Lower lobe of right lung (tissue), 2 donors: Measurements from ENCODE around the gene EFEMP2. TPM values are rescaled to one million over a fixed set of nuclear protein-coding genes. Genes with fewer than 3 reads are reported as not detected.
A peak's percentile ranks its signal among the peaks of the same experiment; 100 is the strongest.

Experiments
- ATAC-seq, 2 donors: fragments of 200-7000 bp; cut with Tn5 transposase; one replicate each; pipeline ENCODE4 v1.9.1; 2020 to 2022; ENCODE audit warnings: mild to moderate bottlenecking in 2 of 2, moderate library complexity in 2 of 2
- DNase-seq: peaks from one replicate; pipeline ENCODE4 v3.0.0-alpha.2; 2020
- H3K27ac ChIP-seq: fragments of 200-600 bp; one replicate; pipeline ENCODE4 v1.8.0; 2022
- H3K27me3 ChIP-seq: fragments of 200-600 bp; one replicate; pipeline ENCODE4 v1.8.0; 2022; ENCODE audit warnings: low read depth
- H3K36me3 ChIP-seq: fragments of 200-600 bp; one replicate; pipeline ENCODE4 v1.8.0; 2022; ENCODE audit warnings: mild to moderate bottlenecking
- H3K4me1 ChIP-seq: fragments of 200-600 bp; one replicate; pipeline ENCODE4 v1.8.0; 2022
- H3K4me3 ChIP-seq: fragments of 200-600 bp; one replicate; pipeline ENCODE4 v1.8.0; 2022; ENCODE audit warnings: mild to moderate bottlenecking
- H3K9me3 ChIP-seq: fragments of 200-600 bp; one replicate; pipeline ENCODE4 v1.8.0; 2022
- intact Hi-C: fragments of 100-400 bp; cut with DNase I; formaldehyde crosslinking; loops from one replicate; pipeline ENCODE4 v1.11.0; 2022
- total RNA-seq: library from RNA; stranded (reverse); fragmentation: NEBNext Ultra II Directional; extraction: Animal tissue kit (Norgen Biotek cat#: 25700); gene quantifications from one replicate; pipeline ENCODE4 v1.2.1, GENCODE V29; 2021
- TF ChIP-seq, protein P1 (sequence below): fragments of 200-600 bp; IDR thresholded peaks from one replicate; pipeline ENCODE4 v1.8.0; 2022; ENCODE audit warnings: antibody characterized with exemption, mild to moderate bottlenecking
- donor health status: DM: no; HTN: yes; CAD: no; lungs with severe emphysema.

EFEMP2 gene
- total RNA-seq, 1 donor from 2014 or later, result 53.9 TPM

DNA sequence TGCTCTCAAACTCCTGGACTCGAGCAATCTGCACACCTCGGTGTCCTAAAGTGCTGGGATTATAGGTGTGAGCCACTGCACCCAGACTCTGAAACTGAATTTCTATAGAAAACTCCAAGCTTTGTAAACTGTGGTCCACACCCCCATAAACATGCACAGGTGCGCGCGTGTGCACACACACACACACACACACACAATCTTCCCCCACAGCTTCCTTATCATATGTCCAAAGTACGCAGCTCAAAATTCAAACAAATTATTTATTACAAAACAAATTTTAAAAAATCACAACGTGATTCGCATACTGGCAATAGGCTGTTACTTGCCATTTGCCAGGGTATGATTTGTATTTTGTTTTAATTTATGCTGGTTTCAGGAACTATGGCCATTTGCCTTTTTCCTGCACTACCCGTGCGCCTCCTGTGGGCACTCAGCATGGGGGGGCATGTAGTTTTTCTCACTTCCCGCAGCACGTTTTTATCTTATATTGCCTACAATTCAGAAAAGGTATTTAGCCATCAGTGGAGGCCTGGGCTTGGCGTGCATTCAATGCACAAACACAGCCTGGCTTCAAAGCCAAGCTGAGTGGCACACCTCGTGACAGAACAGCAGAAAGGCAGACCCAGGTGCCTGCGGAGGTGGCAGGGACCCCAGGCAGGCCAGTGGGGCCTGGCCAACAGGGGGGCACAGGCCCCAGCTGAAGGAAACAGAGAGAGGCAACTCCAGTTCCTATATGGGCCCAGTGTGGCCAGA, 49.6 kb downstream of the EFEMP2 start:
- Histone ChIP-seq H3K36me3 (no peaks in the 10 kb centered on the region), H3K27me3 (no peaks in the 10 kb centered on the region), H3K4me1 (no peaks in the 10 kb centered on the region), H3K27ac (no peak overlapping the region), H3K4me3 (no peak overlapping the region), H3K9me3 (no peaks in the 10 kb centered on the region)
- peak in 1 of 2 donors; percentile 32 for ATAC-seq
- TF ChIP-seq, protein P1, sequence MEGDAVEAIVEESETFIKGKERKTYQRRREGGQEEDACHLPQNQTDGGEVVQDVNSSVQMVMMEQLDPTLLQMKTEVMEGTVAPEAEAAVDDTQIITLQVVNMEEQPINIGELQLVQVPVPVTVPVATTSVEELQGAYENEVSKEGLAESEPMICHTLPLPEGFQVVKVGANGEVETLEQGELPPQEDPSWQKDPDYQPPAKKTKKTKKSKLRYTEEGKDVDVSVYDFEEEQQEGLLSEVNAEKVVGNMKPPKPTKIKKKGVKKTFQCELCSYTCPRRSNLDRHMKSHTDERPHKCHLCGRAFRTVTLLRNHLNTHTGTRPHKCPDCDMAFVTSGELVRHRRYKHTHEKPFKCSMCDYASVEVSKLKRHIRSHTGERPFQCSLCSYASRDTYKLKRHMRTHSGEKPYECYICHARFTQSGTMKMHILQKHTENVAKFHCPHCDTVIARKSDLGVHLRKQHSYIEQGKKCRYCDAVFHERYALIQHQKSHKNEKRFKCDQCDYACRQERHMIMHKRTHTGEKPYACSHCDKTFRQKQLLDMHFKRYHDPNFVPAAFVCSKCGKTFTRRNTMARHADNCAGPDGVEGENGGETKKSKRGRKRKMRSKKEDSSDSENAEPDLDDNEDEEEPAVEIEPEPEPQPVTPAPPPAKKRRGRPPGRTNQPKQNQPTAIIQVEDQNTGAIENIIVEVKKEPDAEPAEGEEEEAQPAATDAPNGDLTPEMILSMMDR, result no peak
- peak; percentile 48 for DNase-seq
- intact Hi-C loops, result no loop called here

DNA sequence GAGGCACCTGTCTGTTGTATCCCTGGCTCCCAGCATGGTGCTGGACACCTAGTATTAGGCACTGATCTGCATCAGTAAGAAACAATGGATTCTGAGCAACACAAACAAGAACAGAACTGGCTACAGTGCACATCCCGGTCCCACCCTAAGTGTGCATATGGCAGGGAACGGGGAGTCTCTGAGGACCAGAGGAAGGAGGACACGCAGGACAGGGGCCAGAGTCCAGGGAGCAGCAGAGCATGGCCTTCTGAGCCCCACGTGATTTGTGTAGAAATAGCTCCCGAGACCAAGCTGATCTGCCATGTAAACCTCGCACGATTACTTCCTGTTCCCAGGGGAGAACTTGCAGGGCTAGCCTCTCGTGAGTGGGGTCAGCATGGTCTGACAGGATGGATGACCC, 51.5 kb downstream of the EFEMP2 start:
- ATAC-seq, result no peak
- H3K27ac ChIP-seq, result no peak overlapping the region
- intact Hi-C loops, result no loop called here

DNA sequence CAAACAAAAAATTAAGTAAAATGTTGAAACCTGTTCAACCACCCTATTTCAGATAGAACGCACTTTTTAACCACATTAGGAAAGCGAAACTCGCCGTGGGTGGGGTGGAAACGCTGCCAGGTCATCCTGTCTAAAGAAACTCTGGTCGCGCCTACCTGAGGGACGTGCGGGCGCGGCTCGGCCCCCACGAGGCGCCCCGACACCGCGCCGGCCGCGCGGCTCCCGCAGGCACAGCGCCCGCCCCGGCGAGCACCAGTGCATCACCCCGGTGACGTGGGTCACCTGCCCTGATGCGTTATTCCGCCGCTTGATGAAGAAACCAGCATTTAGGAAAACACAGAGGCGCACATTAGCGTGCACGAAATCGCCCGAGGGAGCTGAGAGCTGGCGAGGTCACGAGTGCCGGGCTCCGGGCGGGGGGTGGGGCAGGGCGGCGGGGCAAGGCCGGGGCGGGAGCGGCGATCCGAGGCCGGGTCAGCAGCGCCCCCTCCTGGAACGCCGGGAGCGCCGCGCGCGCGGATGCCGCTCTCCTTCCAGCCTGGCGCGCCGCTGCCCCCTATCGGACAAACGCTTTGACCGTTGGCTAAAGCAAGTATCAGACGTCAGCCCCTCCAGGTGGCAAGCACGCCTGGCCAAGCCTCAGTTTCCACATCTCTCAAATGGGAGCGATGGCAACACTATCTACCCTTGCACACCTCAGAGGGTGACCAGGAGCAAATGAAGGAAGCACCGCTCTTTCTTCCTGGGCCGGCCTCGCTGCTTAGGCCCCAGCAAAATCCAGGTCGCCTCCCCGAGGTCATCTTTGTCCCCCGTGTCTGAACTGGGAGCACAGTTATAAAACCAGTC, 54.5 kb downstream of the EFEMP2 start:
- H3K27me3 ChIP-seq, result no peaks in the 10 kb centered on the region
- TF ChIP-seq, protein P1, result peak; percentile 100
- DNase-seq (peak; percentile 96), ATAC-seq (peak; percentile 95 to 98)
- H3K4me3 ChIP-seq, result peak overlapping the region; percentile 74
- H3K4me1 ChIP-seq, result peaks cover 16% of the 10 kb centered on the region
- intact Hi-C loops, result no loop called here
- H3K9me3 ChIP-seq, result no peaks in the 10 kb centered on the region
- H3K36me3 ChIP-seq, result no peaks in the 10 kb centered on the region
- peak overlapping the region; percentile 86 for H3K27ac ChIP-seq

More for the DNA sequence above, 51.5 kb downstream of the EFEMP2 start:
- no peaks in the 10 kb centered on the region for H3K9me3 ChIP-seq
- H3K36me3 ChIP-seq, result no peaks in the 10 kb centered on the region
- H3K4me1 ChIP-seq, result peaks cover 11% of the 10 kb centered on the region
- no peak overlapping the region for H3K4me3 ChIP-seq
- H3K27me3 ChIP-seq, result no peaks in the 10 kb centered on the region
- TF ChIP-seq, protein P1, result no peak
- DNase-seq, result peak; percentile 46

DNA sequence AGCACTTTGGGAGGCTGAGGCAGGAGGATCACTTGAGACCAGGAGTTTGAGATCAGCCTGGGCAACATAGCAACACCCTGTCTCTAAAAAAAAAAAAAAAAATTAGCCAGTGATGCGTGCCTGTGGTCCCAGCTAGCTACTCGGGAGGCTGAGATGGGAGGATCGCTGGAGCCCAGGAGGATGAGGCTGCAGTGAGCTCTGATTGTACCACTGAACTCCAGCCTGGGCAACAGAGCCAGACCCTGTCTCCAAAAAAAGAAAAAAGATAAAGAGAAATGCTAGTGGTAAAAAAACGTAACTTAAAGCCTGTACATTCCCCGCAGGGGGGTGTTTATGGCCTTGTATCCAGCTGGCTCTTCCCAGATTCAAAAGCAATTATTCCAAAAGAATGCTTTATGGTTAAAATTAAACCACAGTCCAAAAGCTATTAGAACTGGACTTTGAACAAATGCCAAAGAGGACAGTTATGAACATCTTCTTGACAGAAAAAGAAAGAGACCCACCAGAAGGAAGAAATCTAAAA, 55.2 kb downstream of the EFEMP2 start:
- TF ChIP-seq, protein P1, result no peak
- H3K27me3 ChIP-seq, result no peaks in the 10 kb centered on the region
- no peaks in the 10 kb centered on the region for H3K36me3 ChIP-seq
- no peak for ATAC-seq
- H3K27ac ChIP-seq, result peak overlapping the region; percentile 86
- DNase-seq, result peak; percentile 10
- H3K4me1 ChIP-seq, result peaks cover 16% of the 10 kb centered on the region
- H3K4me3 ChIP-seq, result peak overlapping the region; percentile 74
- no peaks in the 10 kb centered on the region for H3K9me3 ChIP-seq
- intact Hi-C loops, result no loop called here

DNA sequence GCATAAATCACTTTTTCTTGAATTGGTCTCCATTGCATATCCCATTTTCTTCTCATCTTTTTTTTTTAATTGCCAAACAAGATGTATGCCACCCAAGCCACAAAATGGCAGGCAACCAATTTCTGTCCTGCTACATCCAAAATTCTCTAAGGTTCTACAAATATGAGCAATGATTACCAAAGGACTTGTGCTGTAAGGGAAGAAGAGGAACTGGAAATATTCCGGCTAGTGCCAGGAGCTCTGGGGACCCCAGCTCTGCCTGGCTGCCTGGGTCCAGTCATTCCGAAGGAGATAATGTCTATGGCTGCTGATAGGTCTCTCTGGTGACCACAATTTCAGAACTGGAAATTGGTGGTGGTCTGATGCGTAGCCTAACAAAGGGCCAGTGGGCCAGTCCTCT, 55.9 kb downstream of the EFEMP2 start:
- Histone ChIP-seq H3K27me3 (no peaks in the 10 kb centered on the region), H3K4me3 (peak overlapping the region; percentile 74), H3K4me1 (peaks cover 16% of the 10 kb centered on the region), H3K27ac (peak overlapping the region; percentile 86), H3K9me3 (no peaks in the 10 kb centered on the region), H3K36me3 (no peaks in the 10 kb centered on the region)
- TF ChIP-seq, protein P1, result no peak
- intact Hi-C loops, result no loop called here
- DNase-seq (peak; percentile 24), ATAC-seq (no peak)

Other genes with a start within 250 kb of the EFEMP2 start
- gene SIPA1, start 234.7 kb downstream of the EFEMP2 start, total RNA-seq, result 102 TPM
- 68.9 TPM for gene RELA, start 209.9 kb downstream of the EFEMP2 start, total RNA-seq
- gene KAT5, start 160.5 kb downstream of the EFEMP2 start, total RNA-seq, result 82.6 TPM
- gene RNASEH2C, start 152.0 kb downstream of the EFEMP2 start, total RNA-seq, result 44.4 TPM
- 46.3 TPM for gene AP5B1, start 91.8 kb downstream of the EFEMP2 start, total RNA-seq
- gene OVOL1, start 85.7 kb downstream of the EFEMP2 start, total RNA-seq, result 0.89 TPM
- 0.47 TPM for gene SNX32, start 38.8 kb downstream of the EFEMP2 start, total RNA-seq
- gene CFL1, start 14.6 kb downstream of the EFEMP2 start, total RNA-seq, result 647 TPM
- gene MUS81, start 12.4 kb downstream of the EFEMP2 start, total RNA-seq, result 52.8 TPM
- gene CTSW, start 7.0 kb upstream of the EFEMP2 start, total RNA-seq, result 20.6 TPM
- 44.0 TPM for gene FIBP, start 15.7 kb upstream of the EFEMP2 start, total RNA-seq
- 28.6 TPM for gene CCDC85B, start 17.9 kb upstream of the EFEMP2 start, total RNA-seq
- gene FOSL1, start 27.6 kb upstream of the EFEMP2 start, total RNA-seq, result 2.2 TPM
- gene C11orf68, start 46.3 kb upstream of the EFEMP2 start, total RNA-seq, result 36.5 TPM
- gene DRAP1, start 46.6 kb upstream of the EFEMP2 start, total RNA-seq, result 63.3 TPM
- not detected for gene TSGA10IP, start 72.7 kb upstream of the EFEMP2 start, total RNA-seq
- gene SART1, start 88.9 kb upstream of the EFEMP2 start, total RNA-seq, result 51.0 TPM
- 29.0 TPM for gene EIF1AD, start 129.4 kb upstream of the EFEMP2 start, total RNA-seq
- gene BANF1, start 129.7 kb upstream of the EFEMP2 start, total RNA-seq, result 156 TPM
- 11.0 TPM for gene CST6, start 139.2 kb upstream of the EFEMP2 start, total RNA-seq
- gene CATSPER1, start 153.7 kb upstream of the EFEMP2 start, total RNA-seq, result 3.6 TPM
- not detected for gene GAL3ST3, start 176.4 kb upstream of the EFEMP2 start, total RNA-seq
- gene SF3B2, start 179.6 kb upstream of the EFEMP2 start, total RNA-seq, result 145 TPM
- 50.8 TPM for gene PACS1, start 197.5 kb upstream of the EFEMP2 start, total RNA-seq